IMR-90 (cell line): ENCODE measurements around the gene NNT. TPM values are rescaled to one million over a fixed set of nuclear protein-coding genes. Genes with fewer than 3 reads are reported as not detected.
A peak's percentile ranks its signal among the peaks of the same experiment; 100 is the strongest.

Source experiments
- ATAC-seq: fragments of 200-7000 bp; cut with Tn5 transposase; 2 replicates; pipeline ENCODE4 v1.9.1; 2020; ENCODE audit warnings: low read depth, mild to moderate bottlenecking, moderate library complexity
- BruUV-seq: library from RNA; stranded (reverse); fragments of 400-500 nt; replicated peaks from 2 replicates; lab custom pipeline; 2021; lab: Mats Ljungman, UMichigan
- CTCF ChIA-PET: fragments of 300-600 bp; formaldehyde crosslinking; extraction: SDS; loops from one replicate; lab custom pipeline; 2021; ENCODE audit warnings: antibody characterized with exemption; lab: Yijun Ruan, JAX
- POLR2A ChIA-PET: fragments of 300-600 bp; sonication (Branson Sonifier 250); formaldehyde crosslinking; loops from one replicate; lab custom pipeline; 2022; ENCODE audit warnings: antibody characterized with exemption; ENCODE audit not compliant: unreplicated experiment; lab: Charles Lee
- DNase-seq: peaks from one replicate; pipeline ENCODE4 v3.0.0; 2013
- H2AFZ ChIP-seq: replicated peaks from 2 replicates; pipeline ENCODE3; 2013; ENCODE audit warnings: low read length, mild to moderate bottlenecking; ENCODE audit not compliant: poor library complexity
- H2AK5ac ChIP-seq: 2 replicates; pipeline ENCODE4 v1.6.1; 2013; ENCODE audit warnings: low read depth, low read length, inconsistent platforms
- H2AK9ac ChIP-seq: replicated peaks from 2 replicates; pipeline ENCODE3; 2013; ENCODE audit warnings: mild to moderate bottlenecking, low read depth, low read length, moderate library complexity; ENCODE audit not compliant: poor library complexity
- H2BK120ac ChIP-seq: 2 replicates; pipeline ENCODE4 v1.6.1; 2013; ENCODE audit warnings: low read depth, low read length, inconsistent platforms
- H2BK15ac ChIP-seq: 3 replicates; pipeline ENCODE4 v1.6.1; 2013; ENCODE audit warnings: low read depth, low read length, inconsistent platforms
- H2BK20ac ChIP-seq: 2 replicates; pipeline ENCODE4 v1.6.1; 2013; ENCODE audit warnings: low read depth, mild to moderate bottlenecking, inconsistent platforms, low read length, moderate library complexity
- H2BK5ac ChIP-seq: 2 replicates; pipeline ENCODE4 v1.6.1; 2013; ENCODE audit warnings: mild to moderate bottlenecking, low read depth, low read length, inconsistent platforms; ENCODE audit not compliant: poor library complexity, severe bottlenecking
- H3K14ac ChIP-seq: replicated peaks from 2 replicates; pipeline ENCODE4 v1.6.1; 2013; ENCODE audit warnings: low read depth, low read length, inconsistent platforms
- H3K18ac ChIP-seq: 2 replicates; pipeline ENCODE4 v1.6.1; 2013; ENCODE audit warnings: low read depth, low read length, control low read depth
- H3K23ac ChIP-seq: 2 replicates; pipeline ENCODE4 v1.6.1; 2013; ENCODE audit warnings: low read depth, low read length, inconsistent platforms
- H3K27ac ChIP-seq: 2 replicates; pipeline ENCODE4 v1.5.1; 2013; ENCODE audit warnings: mild to moderate bottlenecking, control low read depth, low read length; ENCODE audit not compliant: insufficient read depth
- H3K27me3 ChIP-seq: 2 replicates; pipeline ENCODE4 v1.6.1; 2013; ENCODE audit warnings: low read length; ENCODE audit not compliant: control insufficient read depth, insufficient read depth
- H3K36me3 ChIP-seq: 2 replicates; pipeline ENCODE4 v1.6.1; 2013; ENCODE audit warnings: low read length, mixed read lengths; ENCODE audit not compliant: control insufficient read depth, insufficient read depth
- H3K4ac ChIP-seq: 2 replicates; pipeline ENCODE4 v1.6.1; 2013; ENCODE audit warnings: low read depth, low read length, inconsistent platforms
- H3K4me1 ChIP-seq: 2 replicates; pipeline ENCODE4 v1.6.1; 2013; ENCODE audit warnings: low read length, mixed read lengths; ENCODE audit not compliant: control insufficient read depth, insufficient read depth
- H3K4me2 ChIP-seq: 2 replicates; pipeline ENCODE4 v1.6.1; 2013; ENCODE audit warnings: low read depth, mild to moderate bottlenecking, control low read depth, low read length, moderate library complexity
- H3K4me3 ChIP-seq: 2 replicates; pipeline ENCODE4 v1.5.1; 2013; ENCODE audit warnings: low read depth, mild to moderate bottlenecking, control low read depth, low read length, moderate library complexity; ENCODE audit not compliant: insufficient read depth
- H3K56ac ChIP-seq: 2 replicates; pipeline ENCODE4 v1.6.1; 2013; ENCODE audit warnings: low read length, inconsistent platforms; ENCODE audit not compliant: insufficient read depth; ENCODE audit errors: extremely low read depth
- H3K79me1 ChIP-seq, 2 experiments: 2 replicates each; pipeline ENCODE4 v1.6.1; 2013; ENCODE audit warnings: low read length in 2 of 2, inconsistent platforms in 1 of 2, low read depth in 1 of 2
- H3K9ac ChIP-seq: 2 replicates; pipeline ENCODE4 v1.6.1; 2013; ENCODE audit warnings: low read depth, low read length, control low read depth
- H3K9me1 ChIP-seq: 2 replicates; pipeline ENCODE4 v1.6.1; 2013; ENCODE audit warnings: low read length, inconsistent platforms; ENCODE audit not compliant: insufficient read depth
- H3K9me3 ChIP-seq: 2 replicates; pipeline ENCODE4 v1.6.1; 2013; ENCODE audit warnings: low read length; ENCODE audit not compliant: control insufficient read depth, insufficient read depth
- H4K20me1 ChIP-seq: 2 replicates; pipeline ENCODE4 v1.6.1; 2013; ENCODE audit warnings: low read length, inconsistent platforms; ENCODE audit not compliant: insufficient read depth
- H4K5ac ChIP-seq: 2 replicates; pipeline ENCODE4 v1.6.1; 2013; ENCODE audit warnings: mild to moderate bottlenecking, low read depth, low read length, control low read depth
- H4K8ac ChIP-seq, 2 experiments: 2 replicates each; pipeline ENCODE4 v1.6.1; 2013; ENCODE audit warnings: low read depth in 2 of 2, low read length in 2 of 2, control low read depth in 1 of 2, inconsistent platforms in 1 of 2
- H4K91ac ChIP-seq: 2 replicates; pipeline ENCODE4 v1.6.1; 2013; ENCODE audit warnings: low read depth, low read length, inconsistent platforms; ENCODE audit not compliant: insufficient read depth
- BHLHE40 ChIP-seq: fragments of 150-350 bp; IDR thresholded peaks from 2 replicates; pipeline ENCODE4 v1.6.1; 2016; ENCODE audit warnings: mild to moderate bottlenecking, low read depth, low read length
- ELK1 ChIP-seq: fragments of 150-350 bp; IDR thresholded peaks from 2 replicates; pipeline ENCODE4 v1.6.1; 2016; ENCODE audit warnings: low read depth, mild to moderate bottlenecking, low read length, moderate library complexity, borderline replicate concordance
- NFE2L2 ChIP-seq: fragments of 150-350 bp; IDR thresholded peaks from 2 replicates; pipeline ENCODE4 v1.6.1; 2016; ENCODE audit warnings: low read depth, mild to moderate bottlenecking, low read length
- POLR2A ChIP-seq: IDR thresholded peaks from 2 replicates; pipeline ENCODE4 v1.6.1; 2012; ENCODE audit warnings: mild to moderate bottlenecking, low read depth, low read length
- RAD21 ChIP-seq: IDR thresholded peaks from 2 replicates; pipeline ENCODE4 v1.6.1; 2012; ENCODE audit warnings: low read length, improper control_type of control experiment
- RFX5 ChIP-seq: IDR thresholded peaks from 2 replicates; pipeline ENCODE4 v1.8.0; 2012; ENCODE audit warnings: low read depth, mild to moderate bottlenecking, low read length, moderate library complexity
- WGBS, 2 experiments: methylation state at CpG; one replicate each; pipeline versions ENCODE4 v1.1.5 to v1.1.7; 2013; ENCODE audit warnings: missing lambda C conversion rate in 2 of 2; ENCODE audit not compliant: insufficient read length in 1 of 2; ENCODE audit errors: extremely low coverage in 2 of 2; 5-methylcytosine and 5-hydroxymethylcytosine counted together
- dilution Hi-C: fragments of 300-500 bp; cut with HindIII; formaldehyde crosslinking; loops from one replicate; pipeline ENCODE4 v1.14.3; 2018; ENCODE audit warnings: low sequenced_read_pairs; ENCODE audit not compliant: unreplicated experiment
- in situ Hi-C: fragments of 300-500 bp; cut with MboI; formaldehyde crosslinking; loops from 3 replicates; pipeline ENCODE4 v1.14.3; 2019; ENCODE audit warnings: low sequenced_read_pairs, inconsistent platforms, mixed read lengths
- intact Hi-C: fragments of 100-400 bp; cut with micrococcal nuclease; formaldehyde crosslinking; loops from 2 replicates; pipeline ENCODE4 v1.10.0; 2022
- polyA plus RNA-seq, 3 experiments: library from polyadenylated mRNA; depleted of rRNA; stranded (reverse); fragments of >200 nt; gene quantifications; 2 replicates each; pipeline ENCODE4 v1.2.3, GENCODE V29; 2012; ENCODE audit warnings: low replicate concordance in 1 of 3
- total RNA-seq: library from RNA; depleted of rRNA; stranded (reverse); fragments of >200 nt; gene quantifications from 2 replicates; pipeline ENCODE4 v1.2.3, GENCODE V29; 2012

Gene NNT
- total and polyA plus RNA-seq, 2 of the 4 experiments (the other 2 are of a cell fraction): 23.1 to 57.2 TPM

GRCh38 chr5:43603344-43604217, 601 bp downstream of the NNT start:
- DNase-seq: peak; percentile 33
- intact Hi-C loops: loop anchor here (1.0 kb wide), 1 partner anchor 203 kb away; no protein-coding TSS in a partner anchor
- in situ Hi-C loops: no loop called here

More at GRCh38 chr5:43603344-43604217, 601 bp downstream of the NNT start:
- H3K9ac ChIP-seq: peak overlapping the region; percentile 88
- H3K18ac ChIP-seq: peak overlapping the region; percentile 4; the same call in 1 of the 2 replicates
- no TSS peak for BruUV-seq
- peak overlapping the region; percentile 72 for H4K5ac ChIP-seq
- peak overlapping the region; percentile 48 for H2AK5ac ChIP-seq
- TF ChIP-seq BHLHE40 (peak; percentile 90), RAD21 (no peak), POLR2A (no peak), NFE2L2 (no peak), RFX5 (no peak), ELK1 (no peak)
- H2BK15ac ChIP-seq: peak overlapping the region; percentile 16; the same call in 1 of the 3 replicates
- peak overlapping the region; percentile 84 for H3K4ac ChIP-seq
- 2% methylated on average over 24 of the region's 49 CpGs; no CpG with 5 or more reads in 1 of the 2 experiments for WGBS, 2 experiments
- peak; percentile 58 for ATAC-seq
- H2AK9ac ChIP-seq: peak overlapping the region; percentile 92
- H3K23ac ChIP-seq: peak overlapping the region; percentile 91
- H2BK20ac ChIP-seq: no peak overlapping the region
- peak overlapping the region; percentile 43 for H2BK120ac ChIP-seq
- POLR2A ChIA-PET: no interaction called here
- peaks cover 2% of the 10 kb centered on the region; the same call in 1 of the 2 replicates for H3K9me1 ChIP-seq
- H3K79me1 ChIP-seq: peaks cover 19 to 45% of the 10 kb centered on the region in 2 experiments
- no peaks in the 10 kb centered on the region for H4K20me1 ChIP-seq
- H3K14ac ChIP-seq: peak overlapping the region; percentile 74
- H4K91ac ChIP-seq: peak overlapping the region; percentile 73
- dilution Hi-C loops: no loop called here
- H2BK5ac ChIP-seq: peak overlapping the region; percentile 42
- H3K4me1 ChIP-seq: peaks cover 2% of the 10 kb centered on the region
- no peaks in the 10 kb centered on the region for H3K27me3 ChIP-seq
- no peaks in the 10 kb centered on the region for H3K9me3 ChIP-seq
- peak overlapping the region; percentile 94 for H3K4me2 ChIP-seq
- peak overlapping the region; percentile 87 for H3K27ac ChIP-seq
- H3K56ac ChIP-seq: peak overlapping the region; percentile 67
- peak overlapping the region; percentile 92 to 99 for H4K8ac ChIP-seq
- peak overlapping the region; percentile 90 for H2AFZ ChIP-seq
- no peaks in the 10 kb centered on the region for H3K36me3 ChIP-seq
- H3K4me3 ChIP-seq: peak overlapping the region; percentile 73
- CTCF ChIA-PET: no interaction called here
